ENCODE data around the gene SNRK. TPM values are rescaled to one million over a fixed set of nuclear protein-coding genes. Genes with fewer than 3 reads are reported as not detected.

Gene SNRK
- total RNA-seq, 1 donor from 2014 or later = 139 TPM

DNA sequence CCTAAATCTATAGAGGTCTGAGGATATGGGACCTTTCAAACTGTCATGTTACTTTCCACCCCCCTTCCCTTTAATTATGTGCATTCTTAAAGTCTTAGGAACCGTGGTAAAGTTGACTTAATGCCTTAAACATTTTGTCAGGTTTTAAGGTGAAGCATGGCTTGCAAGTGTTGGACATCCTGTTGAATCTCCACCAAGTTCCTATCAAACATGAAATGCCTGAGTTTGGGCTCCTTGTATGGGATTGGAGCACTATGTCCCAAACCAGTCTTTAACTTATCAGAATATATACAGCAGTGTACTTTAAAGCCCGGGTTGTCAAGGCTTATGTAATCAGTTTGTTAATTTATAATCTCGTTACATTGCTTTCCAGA, 1.1 kb downstream of the SNRK start:
- H3K27ac Mint-ChIP-seq (ENCODE audit: unreplicated experiment) = peak overlapping the region; percentile 88

DNA sequence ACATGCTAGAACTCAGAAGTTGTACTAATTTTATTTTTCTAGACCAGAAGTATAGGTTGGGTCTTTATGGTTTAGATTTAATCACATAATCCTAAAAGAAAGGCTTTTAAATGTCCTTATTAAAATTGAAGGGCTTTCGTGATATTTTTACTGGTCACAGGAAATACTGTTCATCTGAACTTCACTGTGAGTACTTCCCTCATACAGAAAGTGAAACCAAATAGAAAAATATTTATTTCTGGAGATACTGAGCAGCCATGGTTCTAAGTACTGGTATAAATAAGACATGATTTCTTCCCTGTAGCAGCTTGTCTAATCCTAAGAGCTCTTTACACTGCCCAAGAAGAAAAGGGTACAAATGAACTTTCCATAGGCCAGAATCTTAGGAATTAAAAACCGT, 2.0 kb downstream of the SNRK start:
- H3K4me3 Mint-ChIP-seq (ENCODE audit: unreplicated experiment) = peak overlapping the region; percentile 99
- peaks cover 65% of the 10 kb centered on the region for H3K4me1 Mint-ChIP-seq (ENCODE audit: unreplicated experiment)
- no peak overlapping the region for H3K27ac Mint-ChIP-seq (ENCODE audit: unreplicated experiment)
- peaks cover 21% of the 10 kb centered on the region for H3K36me3 Mint-ChIP-seq (ENCODE audit: low read depth, unreplicated experiment)
- TF ChIP-seq, protein P1, sequence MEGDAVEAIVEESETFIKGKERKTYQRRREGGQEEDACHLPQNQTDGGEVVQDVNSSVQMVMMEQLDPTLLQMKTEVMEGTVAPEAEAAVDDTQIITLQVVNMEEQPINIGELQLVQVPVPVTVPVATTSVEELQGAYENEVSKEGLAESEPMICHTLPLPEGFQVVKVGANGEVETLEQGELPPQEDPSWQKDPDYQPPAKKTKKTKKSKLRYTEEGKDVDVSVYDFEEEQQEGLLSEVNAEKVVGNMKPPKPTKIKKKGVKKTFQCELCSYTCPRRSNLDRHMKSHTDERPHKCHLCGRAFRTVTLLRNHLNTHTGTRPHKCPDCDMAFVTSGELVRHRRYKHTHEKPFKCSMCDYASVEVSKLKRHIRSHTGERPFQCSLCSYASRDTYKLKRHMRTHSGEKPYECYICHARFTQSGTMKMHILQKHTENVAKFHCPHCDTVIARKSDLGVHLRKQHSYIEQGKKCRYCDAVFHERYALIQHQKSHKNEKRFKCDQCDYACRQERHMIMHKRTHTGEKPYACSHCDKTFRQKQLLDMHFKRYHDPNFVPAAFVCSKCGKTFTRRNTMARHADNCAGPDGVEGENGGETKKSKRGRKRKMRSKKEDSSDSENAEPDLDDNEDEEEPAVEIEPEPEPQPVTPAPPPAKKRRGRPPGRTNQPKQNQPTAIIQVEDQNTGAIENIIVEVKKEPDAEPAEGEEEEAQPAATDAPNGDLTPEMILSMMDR (IDR thresholded peaks at IDR 0.05; ENCODE audit: unreplicated experiment) = no peak
- H3K27me3 Mint-ChIP-seq (ENCODE audit: unreplicated experiment) = peaks cover 7% of the 10 kb centered on the region
- H3K9me3 Mint-ChIP-seq (ENCODE audit: unreplicated experiment) = no peaks in the 10 kb centered on the region
- DNase-seq (ENCODE audit: low spot score) = no peak

More for the DNA sequence above, 1.1 kb downstream of the SNRK start:
- Mint-ChIP-seq H3K4me1 (ENCODE audit: unreplicated experiment) (peaks cover 66% of the 10 kb centered on the region), H3K4me3 (ENCODE audit: unreplicated experiment) (peak overlapping the region; percentile 99), H3K9me3 (ENCODE audit: unreplicated experiment) (no peaks in the 10 kb centered on the region), H3K36me3 (ENCODE audit: low read depth, unreplicated experiment) (peaks cover 21% of the 10 kb centered on the region), H3K27me3 (ENCODE audit: unreplicated experiment) (peaks cover 7% of the 10 kb centered on the region)
- no peak for DNase-seq (ENCODE audit: low spot score)
- TF ChIP-seq, protein P1 (IDR thresholded peaks at IDR 0.05; ENCODE audit: unreplicated experiment) = no peak

DNA sequence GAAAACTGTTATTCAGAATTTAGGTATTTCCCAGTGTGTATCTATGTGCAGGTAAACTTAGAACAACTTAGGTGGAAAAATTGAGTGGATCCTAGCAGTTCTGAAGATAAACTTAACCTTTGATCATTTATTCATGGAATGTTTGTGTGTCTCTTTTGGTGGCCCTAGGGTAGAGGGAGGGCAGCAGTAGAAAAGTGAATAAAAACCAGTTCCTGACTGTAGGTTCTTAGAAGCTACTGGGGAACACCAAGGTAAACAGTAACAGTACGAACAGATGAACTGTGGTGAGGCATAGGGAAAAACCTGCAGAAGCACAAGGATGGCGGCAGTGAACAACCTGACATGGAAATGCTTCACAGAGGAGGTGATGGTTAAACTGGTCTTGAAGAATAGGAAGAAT, 2.5 kb downstream of the SNRK start:
- DNase-seq (ENCODE audit: low spot score) = no peak
- Mint-ChIP-seq H3K27ac (ENCODE audit: unreplicated experiment) (no peak overlapping the region), H3K36me3 (ENCODE audit: low read depth, unreplicated experiment) (peaks cover 21% of the 10 kb centered on the region), H3K4me3 (ENCODE audit: unreplicated experiment) (peak overlapping the region; percentile 99), H3K4me1 (ENCODE audit: unreplicated experiment) (peaks cover 63% of the 10 kb centered on the region), H3K9me3 (ENCODE audit: unreplicated experiment) (no peaks in the 10 kb centered on the region), H3K27me3 (ENCODE audit: unreplicated experiment) (peaks cover 7% of the 10 kb centered on the region)
- TF ChIP-seq, protein P1 (IDR thresholded peaks at IDR 0.05; ENCODE audit: unreplicated experiment) = no peak

DNA sequence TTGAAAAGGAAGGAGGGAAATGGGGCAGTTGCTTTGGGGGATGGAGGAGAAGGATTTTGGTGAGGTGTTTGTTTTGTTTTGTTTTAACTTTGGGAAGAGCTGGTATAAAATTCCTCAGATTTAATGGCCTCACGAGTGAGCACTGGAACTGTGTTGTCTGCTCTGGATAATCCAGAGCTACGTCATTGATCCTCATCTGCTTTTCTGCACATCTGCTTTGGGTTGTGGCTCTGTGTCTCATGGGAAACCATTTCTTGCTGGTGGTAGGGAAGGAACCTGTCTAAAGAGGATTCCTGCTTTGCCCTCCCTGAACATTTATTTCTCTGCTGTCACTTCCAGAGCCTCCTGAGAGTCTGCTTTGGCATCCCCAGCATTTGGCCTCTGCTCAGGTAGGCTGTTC, 3.1 kb downstream of the SNRK start:
- TF ChIP-seq, protein P1 (IDR thresholded peaks at IDR 0.05; ENCODE audit: unreplicated experiment) = no peak
- H3K27me3 Mint-ChIP-seq (ENCODE audit: unreplicated experiment) = peaks cover 7% of the 10 kb centered on the region
- peak overlapping the region; percentile 99 for H3K4me3 Mint-ChIP-seq (ENCODE audit: unreplicated experiment)
- peaks cover 63% of the 10 kb centered on the region for H3K4me1 Mint-ChIP-seq (ENCODE audit: unreplicated experiment)
- peaks cover 21% of the 10 kb centered on the region for H3K36me3 Mint-ChIP-seq (ENCODE audit: low read depth, unreplicated experiment)
- no peaks in the 10 kb centered on the region for H3K9me3 Mint-ChIP-seq (ENCODE audit: unreplicated experiment)
- peak overlapping the region; percentile 2 for H3K27ac Mint-ChIP-seq (ENCODE audit: unreplicated experiment)
- DNase-seq (ENCODE audit: low spot score) = no peak

DNA sequence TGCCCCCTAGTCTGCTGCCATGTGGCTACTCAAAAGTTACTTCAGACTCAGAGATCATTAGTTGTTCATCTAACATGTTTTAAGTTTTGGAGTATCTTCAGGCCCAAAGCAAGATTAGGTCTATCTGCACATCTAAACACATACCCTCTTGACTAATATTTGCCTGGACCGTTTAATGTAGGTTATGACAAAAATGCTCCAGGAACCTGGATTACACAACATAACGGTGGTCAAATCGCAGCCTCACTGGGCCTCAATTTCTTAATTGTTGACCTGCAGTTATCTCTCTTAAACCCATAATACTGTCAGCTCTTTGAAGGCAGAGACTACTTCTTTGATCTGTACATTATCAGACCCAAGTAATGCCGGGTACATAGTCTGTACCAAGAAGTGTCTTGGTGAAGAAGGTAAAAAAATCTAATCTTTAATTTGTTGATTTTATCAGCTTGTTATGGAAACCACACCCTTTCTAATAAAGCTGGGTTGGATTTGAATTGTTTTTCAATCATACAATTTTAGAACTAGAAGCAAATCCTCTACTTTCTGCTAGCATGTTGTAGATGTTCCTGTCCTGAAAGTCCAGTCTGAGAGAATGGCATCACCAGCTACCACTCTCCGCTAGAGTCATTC, 3.6 kb downstream of the SNRK start:
- H3K36me3 Mint-ChIP-seq (ENCODE audit: low read depth, unreplicated experiment) = peaks cover 21% of the 10 kb centered on the region
- TF ChIP-seq, protein P1 (IDR thresholded peaks at IDR 0.05; ENCODE audit: unreplicated experiment) = no peak
- no peak for DNase-seq (ENCODE audit: low spot score)
- peak overlapping the region; percentile 58 for H3K27ac Mint-ChIP-seq (ENCODE audit: unreplicated experiment)
- peaks cover 7% of the 10 kb centered on the region for H3K27me3 Mint-ChIP-seq (ENCODE audit: unreplicated experiment)
- H3K9me3 Mint-ChIP-seq (ENCODE audit: unreplicated experiment) = no peaks in the 10 kb centered on the region
- peak overlapping the region; percentile 99 for H3K4me3 Mint-ChIP-seq (ENCODE audit: unreplicated experiment)
- peaks cover 65% of the 10 kb centered on the region for H3K4me1 Mint-ChIP-seq (ENCODE audit: unreplicated experiment)

All from endothelial cell (in vitro differentiated cells).